GM19025 (cell line): ENCODE measurements around the gene ALS2CL.
"Not testable (repeated sequence)": the region's sequence is repeated elsewhere in the genome, so short reads cannot be mapped to it uniquely, and the experiment has no call there.

Source experiments
- ATAC-seq: cut with Tn5 transposase; IDR thresholded peaks from one replicate; pipeline ENCODE4 v1.9.1; 2021; ENCODE audit warnings: mild to moderate bottlenecking, low read depth, moderate library complexity; ENCODE audit not compliant: unreplicated experiment

The ALS2CL gene

GRCh38 chr3:46693038-46693891 is at the start of gene ALS2CL:
Gene ALS2CL (minus strand): TSS chr3:46693679. CDS start chr3:46689440, 4,239 bp downstream.
- ATAC-seq: no peak

- no peak for ATAC-seq
These were observed 49.6 kb upstream of the ALS2CL start for GRCh38 chr3:46742992-46743585.

- ATAC-seq: not testable (repeated sequence)
These were observed 46.1 kb upstream of the ALS2CL start for GRCh38 chr3:46739565-46739964.

- ATAC-seq: no peak
These were observed 43.9 kb upstream of the ALS2CL start for GRCh38 chr3:46737329-46737731.

- no peak for ATAC-seq
These were observed 42.8 kb upstream of the ALS2CL start for GRCh38 chr3:46736006-46736872.

GRCh38 chr3:46734773-46735172 is 41.3 kb upstream of the ALS2CL start:
- ATAC-seq: no peak

- no peak for ATAC-seq
These were observed 39.7 kb upstream of the ALS2CL start for GRCh38 chr3:46733026-46733800.

- no peak for ATAC-seq
These were observed 38.3 kb upstream of the ALS2CL start for GRCh38 chr3:46731795-46732194.

GRCh38 chr3:46730819-46731218 is 37.3 kb upstream of the ALS2CL start:
- no peak for ATAC-seq

GRCh38 chr3:46729038-46729437 is 35.6 kb upstream of the ALS2CL start:
- ATAC-seq: no peak

- no peak for ATAC-seq
These were observed 32.3 kb upstream of the ALS2CL start for GRCh38 chr3:46725621-46726314.

- no peak for ATAC-seq
These were observed 30.9 kb upstream of the ALS2CL start for GRCh38 chr3:46724424-46724823.

GRCh38 chr3:46722443-46722842 is 29.0 kb upstream of the ALS2CL start:
- ATAC-seq: no peak

GRCh38 chr3:46721009-46721408 is 27.5 kb upstream of the ALS2CL start:
- ATAC-seq: no peak

GRCh38 chr3:46719735-46720271 is 26.3 kb upstream of the ALS2CL start:
- no peak for ATAC-seq

GRCh38 chr3:46719044-46719565 is 25.6 kb upstream of the ALS2CL start:
- no peak for ATAC-seq

- ATAC-seq: no peak
These were observed 24.2 kb upstream of the ALS2CL start, which contains the start of gene PRSS50 for GRCh38 chr3:46717447-46718231. Gene PRSS50 (minus strand): TSS chr3:46717869. CDS start chr3:46717824, 45 bp downstream.
